Ishikawa (cell line): ENCODE measurements around the gene TM7SF3.
A peak's percentile ranks its signal among the peaks of the same experiment; 100 is the strongest.

ENCODE experiments used
- CEBPB ChIP-seq: IDR thresholded peaks from 2 replicates; pipeline ENCODE4 v1.6.1; 2012
- CREB1 ChIP-seq: IDR thresholded peaks from 2 replicates; pipeline ENCODE4 v1.6.1; 2012; ENCODE audit warnings: low read depth
- EGR1 ChIP-seq: IDR thresholded peaks from 2 replicates; pipeline ENCODE4 v1.6.1; 2012
- EP300 ChIP-seq: IDR thresholded peaks from 2 replicates; pipeline ENCODE4 v1.6.1; 2012; ENCODE audit warnings: borderline replicate concordance
- FOXM1 ChIP-seq: IDR thresholded peaks from 2 replicates; pipeline ENCODE4 v1.6.1; 2012; ENCODE audit warnings: low read depth, borderline replicate concordance
- MAX ChIP-seq: IDR thresholded peaks from 2 replicates; pipeline ENCODE4 v1.6.1; 2012
- NFIC ChIP-seq: IDR thresholded peaks from 2 replicates; pipeline ENCODE4 v1.6.1; 2012
- RAD21 ChIP-seq: IDR thresholded peaks from 2 replicates; pipeline ENCODE4 v1.6.1; 2012; ENCODE audit warnings: low read depth
- REST ChIP-seq: IDR thresholded peaks from 2 replicates; pipeline ENCODE4 v1.6.1; 2012; ENCODE audit warnings: low read depth, mild to moderate bottlenecking
- TAF1 ChIP-seq: IDR thresholded peaks from 2 replicates; pipeline ENCODE4 v1.6.1; 2012; ENCODE audit warnings: low read depth, mild to moderate bottlenecking
- TCF12 ChIP-seq: IDR thresholded peaks from 2 replicates; pipeline ENCODE4 v1.6.1; 2012; ENCODE audit warnings: low read depth
- TEAD4 ChIP-seq: IDR thresholded peaks from 2 replicates; pipeline ENCODE4 v1.6.1; 2012
- YY1 ChIP-seq: IDR thresholded peaks from 2 replicates; pipeline ENCODE4 v1.6.1; 2012; ENCODE audit warnings: low read depth
- ZBTB7A ChIP-seq: IDR thresholded peaks from 2 replicates; pipeline ENCODE4 v1.6.1; 2012; ENCODE audit warnings: low read depth
- TF ChIP-seq, protein P1 (sequence below): IDR thresholded peaks from 2 replicates; pipeline ENCODE4 v1.6.1; 2012

Gene TM7SF3

GRCh38 chr12:27005495-27005894 lies 8.7 kb downstream of the TM7SF3 start:
- TF ChIP-seq FOXM1 = no peak
- no peak for TF ChIP-seq CREB1
- TF ChIP-seq TCF12 = no peak
- no peak for TF ChIP-seq CEBPB
- TF ChIP-seq EP300 = no peak
- TF ChIP-seq EGR1 = no peak
- TF ChIP-seq MAX = no peak
- no peak for TF ChIP-seq TEAD4
- no peak for TF ChIP-seq NFIC
- TF ChIP-seq YY1 = no peak
- TF ChIP-seq TAF1 = no peak
- TF ChIP-seq, protein P1, sequence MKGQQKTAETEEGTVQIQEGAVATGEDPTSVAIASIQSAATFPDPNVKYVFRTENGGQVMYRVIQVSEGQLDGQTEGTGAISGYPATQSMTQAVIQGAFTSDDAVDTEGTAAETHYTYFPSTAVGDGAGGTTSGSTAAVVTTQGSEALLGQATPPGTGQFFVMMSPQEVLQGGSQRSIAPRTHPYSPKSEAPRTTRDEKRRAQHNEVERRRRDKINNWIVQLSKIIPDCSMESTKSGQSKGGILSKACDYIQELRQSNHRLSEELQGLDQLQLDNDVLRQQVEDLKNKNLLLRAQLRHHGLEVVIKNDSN = no peak
- no peak for TF ChIP-seq REST

DNA sequence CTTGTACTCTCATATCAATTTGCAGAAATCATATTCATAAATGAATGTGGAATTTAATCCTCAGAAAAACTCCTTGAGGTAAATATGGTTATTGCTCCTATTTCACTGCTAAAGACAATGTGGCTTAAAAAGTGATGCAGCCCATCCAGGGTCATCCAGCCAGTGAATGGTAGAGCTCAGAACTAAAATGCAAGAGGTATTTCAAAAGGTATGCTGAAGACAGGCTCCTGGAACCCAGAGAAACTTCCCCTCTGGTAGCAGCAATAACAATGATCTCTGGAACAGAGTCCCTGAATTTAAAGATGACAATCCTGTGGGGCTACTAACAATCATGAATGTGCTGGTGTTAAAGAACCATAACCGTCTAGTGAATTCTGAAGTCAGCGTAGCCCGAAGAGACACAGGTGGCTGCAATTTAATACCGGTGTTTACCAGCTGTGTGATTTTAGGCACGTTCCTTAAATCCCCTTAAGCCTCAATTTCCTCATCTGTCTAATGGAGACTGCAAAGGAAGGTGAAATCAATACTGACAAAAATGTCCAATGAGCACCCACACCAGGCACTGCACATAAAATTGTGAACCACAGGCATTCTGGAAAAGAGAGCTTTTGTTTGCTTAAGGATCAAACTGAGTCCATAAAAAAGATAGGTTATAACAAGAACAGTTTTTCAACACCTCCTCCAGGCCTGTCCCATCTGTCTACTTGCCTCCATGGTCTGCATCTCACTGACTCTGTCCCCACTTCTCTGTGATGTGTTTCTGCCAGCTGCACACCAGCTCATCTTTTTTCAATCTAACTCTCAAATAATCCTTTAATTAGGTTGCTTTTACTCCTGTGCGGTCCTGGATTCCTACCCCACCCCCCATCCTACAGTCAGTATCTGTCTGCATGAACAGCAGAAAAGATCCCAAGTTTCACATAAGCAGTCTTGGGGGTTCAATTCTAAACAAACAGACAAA lies 10.5 kb downstream of the TM7SF3 start:
- TF ChIP-seq ZBTB7A = no peak
- no peak for TF ChIP-seq CEBPB
- TF ChIP-seq REST = no peak
- TF ChIP-seq, protein P1 = no peak
- no peak for TF ChIP-seq CREB1
- TF ChIP-seq FOXM1 = 0 out of 2 replicates have a peak, but pooled peaks have one; percentile 25

- TF ChIP-seq FOXM1 (no peak), TAF1 (no peak), CREB1 (no peak), YY1 (no peak), ZBTB7A (no peak), EP300 (no peak), TCF12 (no peak), EGR1 (no peak), REST (no peak), NFIC (no peak), MAX (no peak), CEBPB (no peak), TEAD4 (no peak)
- TF ChIP-seq, protein P1 = no peak
Observed at GRCh38 chr12:27002141-27002540, 12.0 kb downstream of the TM7SF3 start.

DNA sequence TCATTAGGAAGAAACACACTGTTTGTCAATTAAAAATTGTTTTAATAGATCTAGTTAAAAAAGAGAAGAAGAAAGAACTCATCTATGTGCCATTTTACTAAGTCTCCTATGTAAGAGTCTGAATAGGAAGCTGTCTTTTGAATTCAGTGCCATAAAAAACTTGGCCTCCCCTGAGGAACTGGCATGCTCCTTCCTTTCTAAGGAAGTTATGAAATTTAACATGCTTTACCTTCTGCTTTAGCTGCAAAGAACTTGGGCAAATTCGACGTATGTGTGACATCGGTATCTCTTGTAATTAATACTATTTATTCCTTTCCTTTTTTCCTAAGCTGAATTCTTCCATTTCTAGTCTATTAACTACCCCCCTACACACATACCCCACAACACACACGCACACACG lies 12.5 kb downstream of the TM7SF3 start:
- TF ChIP-seq EGR1 = no peak
- TF ChIP-seq TEAD4 = no peak
- no peak for TF ChIP-seq EP300
- TF ChIP-seq REST = no peak
- TF ChIP-seq TCF12 = no peak
- no peak for TF ChIP-seq CREB1
- TF ChIP-seq YY1 = no peak
- no peak for TF ChIP-seq ZBTB7A
- TF ChIP-seq NFIC = no peak
- no peak for TF ChIP-seq FOXM1
- TF ChIP-seq CEBPB = no peak
- TF ChIP-seq, protein P1 = no peak
- TF ChIP-seq RAD21 = no peak
- no peak for TF ChIP-seq TAF1
